H1 (cell line): Measurements from ENCODE around the gene SELPLG.

ENCODE experiments used
- EP300 ChIP-seq, 2 experiments: IDR thresholded peaks; 1 replicate in 1 of 2; 2 replicates in 1 of 2; pipeline ENCODE4 v1.6.1; 2011 to 2012; ENCODE audit warnings: low read depth in 2 of 2, low read length in 2 of 2, mild to moderate bottlenecking in 2 of 2, borderline replicate concordance in 1 of 2, inconsistent platforms in 1 of 2, moderate library complexity in 1 of 2
- EZH2 ChIP-seq: fragments of 200-600 bp; sonication (generic); IDR thresholded peaks from 2 replicates; pipeline ENCODE4 v1.7.1; 2012; ENCODE audit warnings: low read depth, mild to moderate bottlenecking, moderate library complexity, low read length, inconsistent platforms; ENCODE audit not compliant: severe bottlenecking
- HDAC2 ChIP-seq, 2 experiments: fragments of 300-600 bp in 1 of 2; sonication (generic) in 1 of 2; IDR thresholded peaks; 2 replicates each; pipeline ENCODE4 v1.6.1; 2011 to 2012; ENCODE audit warnings: low read depth in 2 of 2, low read length in 2 of 2, mild to moderate bottlenecking in 2 of 2, moderate library complexity in 2 of 2, borderline replicate concordance in 1 of 2, inconsistent platforms in 1 of 2
- HDAC6 ChIP-seq: IDR thresholded peaks from one replicate; pipeline ENCODE4 v1.7.1; 2012; ENCODE audit warnings: low read depth, mild to moderate bottlenecking, inconsistent platforms, low read length, moderate library complexity
- JUND ChIP-seq: IDR thresholded peaks from 2 replicates; pipeline ENCODE4 v1.6.1; 2011; ENCODE audit warnings: mild to moderate bottlenecking, improper control_type of control experiment, low read length
- KDM1A ChIP-seq: fragments of 200-600, 300-600 bp; sonication (generic); IDR thresholded peaks from 2 replicates; pipeline ENCODE4 v1.7.1; 2016; ENCODE audit warnings: mild to moderate bottlenecking, low read length, borderline replicate concordance
- POLR2A ChIP-seq, 2 experiments: IDR thresholded peaks; 1 replicate in 1 of 2; 2 replicates in 1 of 2; pipeline ENCODE4 v1.6.1; 2011; ENCODE audit warnings: low read depth in 2 of 2, low read length in 2 of 2, mild to moderate bottlenecking in 2 of 2; ENCODE audit errors: control extremely low read depth in 1 of 2
- POLR2AphosphoS5 ChIP-seq: IDR thresholded peaks from 2 replicates; pipeline ENCODE4 v1.6.1; 2011; ENCODE audit warnings: low read depth, low read length
- RAD21 ChIP-seq, 2 experiments: IDR thresholded peaks in 1 of 2; conservative IDR thresholded peaks in 1 of 2; 2 replicates each; pipeline ENCODE4 v1.6.1; 2011; ENCODE audit warnings: low read depth in 2 of 2, low read length in 2 of 2, improper control_type of control experiment in 1 of 2, inconsistent platforms in 1 of 2, mild to moderate bottlenecking in 1 of 2, moderate library complexity in 1 of 2
- TAF1 ChIP-seq: IDR thresholded peaks from 2 replicates; pipeline ENCODE4 v1.6.1; 2011; ENCODE audit warnings: mild to moderate bottlenecking, low read depth, low read length
- TAF7 ChIP-seq: optimal IDR thresholded peaks from 2 replicates; pipeline ENCODE3; 2011; ENCODE audit warnings: low read depth, mild to moderate bottlenecking, inconsistent platforms, low read length, moderate library complexity, borderline replicate concordance
- TCF12 ChIP-seq: IDR thresholded peaks from 2 replicates; pipeline ENCODE4 v1.6.1; 2011; ENCODE audit warnings: low read depth, mild to moderate bottlenecking, low read length
- ZNF274 ChIP-seq: IDR thresholded peaks from 2 replicates; pipeline ENCODE4 v1.7.0; 2012; ENCODE audit warnings: low read length, borderline replicate concordance; ENCODE audit errors: extremely low read depth
- TF ChIP-seq, protein P1 (sequence below), 3 experiments: IDR thresholded peaks; 1 replicate in 2 of 3; 2 replicates in 1 of 3; pipeline versions ENCODE4 v1.5.1 to v1.6.1; 2011; ENCODE audit warnings: low read length in 3 of 3, mild to moderate bottlenecking in 3 of 3, inconsistent platforms in 2 of 3, low read depth in 1 of 3, moderate library complexity in 1 of 3; ENCODE audit not compliant: insufficient read depth in 1 of 3; ENCODE audit errors: control extremely low read depth in 1 of 3

DNA sequence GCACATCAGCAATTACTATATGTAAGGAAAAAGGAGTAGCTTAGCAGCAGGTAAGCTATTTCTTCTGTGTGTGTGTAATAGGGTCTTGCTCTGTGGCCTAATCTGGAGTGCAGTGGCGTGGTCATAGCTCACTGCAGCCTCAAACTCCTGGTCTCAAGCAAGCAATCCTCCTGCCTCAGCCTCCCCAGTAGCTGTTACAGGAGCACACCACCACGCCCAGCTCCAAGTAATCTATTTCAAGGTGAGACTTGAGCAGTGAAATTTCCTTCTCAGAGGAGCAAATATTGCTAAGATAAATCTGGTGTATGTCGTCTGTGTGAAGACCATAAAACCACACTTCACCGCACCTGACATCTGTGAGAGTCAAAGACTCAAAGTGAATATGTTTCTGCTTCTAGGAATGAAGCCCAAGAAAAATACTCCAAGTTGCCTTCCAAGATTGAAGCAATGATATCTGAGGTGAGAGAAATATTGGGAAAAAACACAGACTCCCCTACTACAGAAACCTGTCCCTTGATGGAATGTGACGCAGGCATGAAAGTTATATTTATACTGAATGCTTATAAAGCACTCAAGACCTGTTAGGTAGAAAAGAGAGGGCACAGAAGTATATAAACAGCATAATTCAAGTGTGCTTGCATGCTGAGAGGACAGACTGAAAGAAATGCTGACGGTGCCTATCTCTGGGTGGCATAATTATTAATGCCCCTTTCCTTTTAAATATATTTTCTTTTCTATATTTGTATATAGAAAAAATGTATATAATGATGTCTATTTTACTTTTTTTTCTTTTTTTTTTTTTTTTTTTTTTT, 2.5 kb upstream of the SELPLG start:
- TF ChIP-seq TAF7 (no peak), TAF1 (no peak), POLR2A (IDR thresholded peaks at IDR 0.05; ENCODE audit: control extremely low read depth in 1 of 2, low read depth in 2 of 2, low read length in 2 of 2) (no peak), POLR2AphosphoS5 (no peak), TCF12 (no peak), RAD21 (IDR thresholded peaks at IDR 0.05 in 1 of 2, conservative IDR thresholded peaks at IDR 0.05 in 1 of 2; ENCODE audit: low read depth in 2 of 2, low read length in 2 of 2) (no peak), EZH2 (no peak), HDAC6 (no peak), EP300 (IDR thresholded peaks at IDR 0.05; ENCODE audit: borderline replicate concordance in 1 of 2, low read depth in 2 of 2, low read length in 2 of 2) (no peak), JUND (no peak), ZNF274 (no peak), HDAC2 (IDR thresholded peaks at IDR 0.05; ENCODE audit: borderline replicate concordance in 1 of 2, low read depth in 2 of 2, low read length in 2 of 2) (no peak), KDM1A (peak; percentile 63; the same call in 1 of the 2 replicates)
- TF ChIP-seq, protein P1, sequence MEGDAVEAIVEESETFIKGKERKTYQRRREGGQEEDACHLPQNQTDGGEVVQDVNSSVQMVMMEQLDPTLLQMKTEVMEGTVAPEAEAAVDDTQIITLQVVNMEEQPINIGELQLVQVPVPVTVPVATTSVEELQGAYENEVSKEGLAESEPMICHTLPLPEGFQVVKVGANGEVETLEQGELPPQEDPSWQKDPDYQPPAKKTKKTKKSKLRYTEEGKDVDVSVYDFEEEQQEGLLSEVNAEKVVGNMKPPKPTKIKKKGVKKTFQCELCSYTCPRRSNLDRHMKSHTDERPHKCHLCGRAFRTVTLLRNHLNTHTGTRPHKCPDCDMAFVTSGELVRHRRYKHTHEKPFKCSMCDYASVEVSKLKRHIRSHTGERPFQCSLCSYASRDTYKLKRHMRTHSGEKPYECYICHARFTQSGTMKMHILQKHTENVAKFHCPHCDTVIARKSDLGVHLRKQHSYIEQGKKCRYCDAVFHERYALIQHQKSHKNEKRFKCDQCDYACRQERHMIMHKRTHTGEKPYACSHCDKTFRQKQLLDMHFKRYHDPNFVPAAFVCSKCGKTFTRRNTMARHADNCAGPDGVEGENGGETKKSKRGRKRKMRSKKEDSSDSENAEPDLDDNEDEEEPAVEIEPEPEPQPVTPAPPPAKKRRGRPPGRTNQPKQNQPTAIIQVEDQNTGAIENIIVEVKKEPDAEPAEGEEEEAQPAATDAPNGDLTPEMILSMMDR (IDR thresholded peaks at IDR 0.05; ENCODE audit: control extremely low read depth in 1 of 3, insufficient read depth in 1 of 3, low read depth in 1 of 3, low read length in 3 of 3) = no peak
